A549 treated with ZK216348 at 1 μM for 4 hours (cell line): ENCODE results near the gene ID2. TPM values are rescaled to one million over a fixed set of nuclear protein-coding genes. Genes with fewer than 3 reads are reported as not detected.

Experiments
- total RNA-seq: library from RNA; stranded (reverse); fragments of 200-300 nt; extraction: Qiagen RNA extraction; gene quantifications from 5 replicates; pipeline ENCODE4 v1.2.3, GENCODE V29; 2022; ENCODE audit warnings: low read depth

The ID2 gene
- 76.4 to 134 TPM (median 92.1 TPM) in 5 replicates for total RNA-seq

DNA sequence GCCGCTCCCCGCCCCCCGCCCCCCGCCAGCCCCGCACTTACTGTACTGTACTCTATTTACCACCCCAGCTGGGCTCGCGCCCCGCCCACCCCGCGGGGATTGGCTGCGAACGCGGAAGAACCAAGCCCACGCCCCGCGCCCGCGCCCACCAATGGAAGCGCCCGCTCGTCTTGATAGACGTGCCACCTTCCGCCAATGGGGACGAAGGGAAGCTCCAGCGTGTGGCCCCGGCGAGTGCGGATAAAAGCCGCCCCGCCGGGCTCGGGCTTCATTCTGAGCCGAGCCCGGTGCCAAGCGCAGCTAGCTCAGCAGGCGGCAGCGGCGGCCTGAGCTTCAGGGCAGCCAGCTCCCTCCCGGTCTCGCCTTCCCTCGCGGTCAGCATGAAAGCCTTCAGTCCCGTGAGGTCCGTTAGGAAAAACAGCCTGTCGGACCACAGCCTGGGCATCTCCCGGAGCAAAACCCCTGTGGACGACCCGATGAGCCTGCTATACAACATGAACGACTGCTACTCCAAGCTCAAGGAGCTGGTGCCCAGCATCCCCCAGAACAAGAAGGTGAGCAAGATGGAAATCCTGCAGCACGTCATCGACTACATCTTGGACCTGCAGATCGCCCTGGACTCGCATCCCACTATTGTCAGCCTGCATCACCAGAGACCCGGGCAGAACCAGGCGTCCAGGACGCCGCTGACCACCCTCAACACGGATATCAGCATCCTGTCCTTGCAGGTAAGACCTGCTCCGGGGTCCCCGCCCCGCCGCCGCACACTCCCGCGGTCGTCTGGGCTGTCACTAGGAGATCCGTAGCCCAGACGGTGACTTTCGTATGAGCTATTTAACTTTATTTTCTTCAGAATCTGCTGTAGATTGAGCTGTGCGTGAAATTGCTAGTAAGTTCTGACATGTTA is at the start of gene ID2:
TSS of gene ID2 (plus strand) at position 271 of the 907 bp plus-strand sequence. CDS start at position 381, 110 bp downstream.

Other genes starting within 250 kb of the ID2 start
- 14.9 to 22.8 TPM (median 19.3 TPM) in 5 replicates for gene KIDINS220, start 155.6 kb downstream of the ID2 start, total RNA-seq